ENCODE data around the gene DEFB112. TPM values are rescaled to one million over a fixed set of nuclear protein-coding genes. Genes with fewer than 3 reads are reported as not detected.

Gene DEFB112
- total and polyA plus RNA-seq, 2 experiments from 2014 or later = not detected

DNA sequence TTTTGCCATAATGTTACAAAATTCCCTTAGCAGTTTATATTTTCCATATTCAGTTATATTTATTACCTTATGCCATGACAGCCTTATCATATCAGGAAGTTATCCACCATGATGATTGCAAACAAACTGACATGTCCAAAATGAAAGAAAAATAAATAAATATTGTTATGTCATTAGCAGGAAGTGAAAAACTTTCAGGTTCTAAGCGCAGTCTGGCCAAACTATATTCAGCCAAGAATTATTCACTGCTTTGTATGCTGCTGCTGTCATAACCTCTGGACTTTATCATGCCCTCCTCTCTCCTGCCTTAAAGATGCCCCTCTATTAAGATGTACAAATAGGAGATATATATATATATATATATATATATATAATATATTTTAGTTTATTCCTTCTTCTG lies 27.7 kb upstream of the DEFB112 start:
- TF ChIP-seq EZH2phosphoT487 (IDR thresholded peaks at IDR 0.05; ENCODE audit: low read depth, severe bottlenecking, unreplicated experiment) (no peak), EZH2 (IDR thresholded peaks at IDR 0.05; ENCODE audit: borderline replicate concordance) (no peak)
- TF ChIP-seq, protein P1, sequence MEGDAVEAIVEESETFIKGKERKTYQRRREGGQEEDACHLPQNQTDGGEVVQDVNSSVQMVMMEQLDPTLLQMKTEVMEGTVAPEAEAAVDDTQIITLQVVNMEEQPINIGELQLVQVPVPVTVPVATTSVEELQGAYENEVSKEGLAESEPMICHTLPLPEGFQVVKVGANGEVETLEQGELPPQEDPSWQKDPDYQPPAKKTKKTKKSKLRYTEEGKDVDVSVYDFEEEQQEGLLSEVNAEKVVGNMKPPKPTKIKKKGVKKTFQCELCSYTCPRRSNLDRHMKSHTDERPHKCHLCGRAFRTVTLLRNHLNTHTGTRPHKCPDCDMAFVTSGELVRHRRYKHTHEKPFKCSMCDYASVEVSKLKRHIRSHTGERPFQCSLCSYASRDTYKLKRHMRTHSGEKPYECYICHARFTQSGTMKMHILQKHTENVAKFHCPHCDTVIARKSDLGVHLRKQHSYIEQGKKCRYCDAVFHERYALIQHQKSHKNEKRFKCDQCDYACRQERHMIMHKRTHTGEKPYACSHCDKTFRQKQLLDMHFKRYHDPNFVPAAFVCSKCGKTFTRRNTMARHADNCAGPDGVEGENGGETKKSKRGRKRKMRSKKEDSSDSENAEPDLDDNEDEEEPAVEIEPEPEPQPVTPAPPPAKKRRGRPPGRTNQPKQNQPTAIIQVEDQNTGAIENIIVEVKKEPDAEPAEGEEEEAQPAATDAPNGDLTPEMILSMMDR (IDR thresholded peaks at IDR 0.05; ENCODE audit: poor library complexity) = no peak
- Histone ChIP-seq H3K79me2 (no peaks in the 10 kb centered on the region), H3K9me2 (replicated peaks; ENCODE audit: insufficient read depth) (no peaks in the 10 kb centered on the region), H3K4me2 (no peak overlapping the region), H3K9me3 (ENCODE audit: low read depth) (no peaks in the 10 kb centered on the region), H3K4me3 (no peak overlapping the region), H3K27ac (no peak overlapping the region), H2AFZ (no peak overlapping the region), H4K20me1 (ENCODE audit: insufficient read depth, poor library complexity, severe bottlenecking) (no peaks in the 10 kb centered on the region), H3K36me3 (replicated peaks; ENCODE audit: insufficient read depth, low read depth) (no peaks in the 10 kb centered on the region), H3K4me1 (ENCODE audit: insufficient read depth) (no peaks in the 10 kb centered on the region), H3K27me3 (no peaks in the 10 kb centered on the region)
- WGBS (ENCODE audit: low lambda C conversion rate, missing lambda C conversion rate) = 7% methylated on average over 1 of the region's 1 CpG
- DNase-seq (ENCODE audit: low spot score) = no peak

DNA sequence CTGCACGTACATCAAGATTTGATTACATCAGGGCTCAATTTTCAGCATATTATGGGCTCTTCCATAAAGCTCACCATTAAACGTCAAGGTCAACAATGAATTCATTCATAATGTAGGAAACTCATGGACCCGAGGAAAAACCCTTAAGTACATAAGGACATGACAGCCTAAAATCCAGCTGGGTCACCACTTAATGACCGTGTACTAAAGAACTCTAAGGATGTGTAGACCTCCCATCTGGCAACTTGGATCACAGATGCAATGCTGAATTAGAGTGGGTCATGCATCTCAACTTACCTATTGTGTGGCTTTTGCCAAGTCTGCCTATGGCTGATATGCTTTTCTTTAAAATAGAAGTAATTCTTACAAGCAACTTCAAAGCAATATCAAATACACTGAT lies 26.7 kb upstream of the DEFB112 start:
- no peak for TF ChIP-seq EZH2 (IDR thresholded peaks at IDR 0.05; ENCODE audit: borderline replicate concordance)
- TF ChIP-seq EZH2phosphoT487 (IDR thresholded peaks at IDR 0.05; ENCODE audit: low read depth, severe bottlenecking, unreplicated experiment) = no peak
- TF ChIP-seq, protein P1 (IDR thresholded peaks at IDR 0.05; ENCODE audit: poor library complexity) = no peak
- DNase-seq (ENCODE audit: low spot score) = no peak

DNA sequence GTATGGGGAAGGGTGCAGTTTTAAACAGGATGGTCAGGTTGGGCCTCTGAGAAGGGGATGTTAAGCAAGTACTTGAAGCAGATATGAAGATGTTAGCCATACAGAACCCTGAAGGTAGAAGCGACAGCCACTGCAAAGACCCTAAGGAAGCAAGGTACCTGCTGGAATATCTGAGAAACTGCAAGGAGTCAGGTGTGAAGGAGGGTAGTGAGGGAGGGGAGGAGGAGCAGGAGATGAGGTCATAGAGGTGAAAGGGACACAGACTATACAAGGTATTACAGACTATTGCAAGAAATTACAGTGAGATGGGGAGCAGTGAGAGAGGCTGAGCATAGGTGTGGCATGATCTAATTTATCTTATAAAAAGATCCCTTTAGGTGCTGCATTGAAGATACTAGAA lies 22.2 kb upstream of the DEFB112 start:
- Histone ChIP-seq H3K4me2 (no peak overlapping the region), H4K20me1 (ENCODE audit: insufficient read depth, poor library complexity, severe bottlenecking) (no peaks in the 10 kb centered on the region)
- WGBS (ENCODE audit: low lambda C conversion rate, missing lambda C conversion rate) = 80% methylated on average over 1 of the region's 1 CpG

More for the DNA sequence above, 26.7 kb upstream of the DEFB112 start:
- Histone ChIP-seq H3K27ac (no peak overlapping the region), H3K79me2 (no peaks in the 10 kb centered on the region), H3K27me3 (no peaks in the 10 kb centered on the region), H4K20me1 (ENCODE audit: insufficient read depth, poor library complexity, severe bottlenecking) (no peaks in the 10 kb centered on the region), H2AFZ (no peak overlapping the region), H3K9me3 (ENCODE audit: low read depth) (no peaks in the 10 kb centered on the region), H3K9me2 (replicated peaks; ENCODE audit: insufficient read depth) (no peaks in the 10 kb centered on the region), H3K4me2 (no peak overlapping the region), H3K36me3 (replicated peaks; ENCODE audit: insufficient read depth, low read depth) (no peaks in the 10 kb centered on the region), H3K4me3 (no peak overlapping the region), H3K4me1 (ENCODE audit: insufficient read depth) (no peaks in the 10 kb centered on the region)
- WGBS (ENCODE audit: low lambda C conversion rate, missing lambda C conversion rate) = 77% methylated on average over 4 of the region's 4 CpGs

More for the DNA sequence above, 22.2 kb upstream of the DEFB112 start:
- no peak for DNase-seq (ENCODE audit: low spot score)
- H3K79me2 ChIP-seq = no peaks in the 10 kb centered on the region
- no peak for TF ChIP-seq EZH2phosphoT487 (IDR thresholded peaks at IDR 0.05; ENCODE audit: low read depth, severe bottlenecking, unreplicated experiment)
- TF ChIP-seq, protein P1 (IDR thresholded peaks at IDR 0.05; ENCODE audit: poor library complexity) = no peak
- no peak for TF ChIP-seq EZH2 (IDR thresholded peaks at IDR 0.05; ENCODE audit: borderline replicate concordance)
- H3K4me3 ChIP-seq = no peak overlapping the region
- H3K4me1 ChIP-seq (ENCODE audit: insufficient read depth) = no peaks in the 10 kb centered on the region
- H3K9me3 ChIP-seq (ENCODE audit: low read depth) = no peaks in the 10 kb centered on the region
- no peaks in the 10 kb centered on the region for H3K9me2 ChIP-seq (replicated peaks; ENCODE audit: insufficient read depth)
- no peak overlapping the region for H2AFZ ChIP-seq
- H3K36me3 ChIP-seq (replicated peaks; ENCODE audit: insufficient read depth, low read depth) = no peaks in the 10 kb centered on the region
- H3K27me3 ChIP-seq = no peaks in the 10 kb centered on the region
- no peak overlapping the region for H3K27ac ChIP-seq

All from hepatocyte (in vitro differentiated cells).